DMS53 treated with DMSO at 0.1 percent for 48 hours (cell line): ENCODE data around the gene UBASH3B.
A peak's percentile ranks its signal among the peaks of the same experiment; 100 is the strongest.
"Not testable (repeated sequence)": the region's sequence is repeated elsewhere in the genome, so short reads cannot be mapped to it uniquely, and the experiment has no call there.

ENCODE experiments used
- DNase-seq: peaks from one replicate; lab custom pipeline; 2025; ENCODE audit not compliant: unreplicated experiment; lab: John Stamatoyannopoulos, UW

Gene UBASH3B

GRCh38 chr11:122808478-122808869, 153.0 kb downstream of the UBASH3B start:
- no peak for DNase-seq

- no peak for DNase-seq
Measured at GRCh38 chr11:122809866-122810265, 154.3 kb downstream of the UBASH3B start.

- DNase-seq, result no peak
Measured at GRCh38 chr11:122811721-122812120, 156.2 kb downstream of the UBASH3B start.

GRCh38 chr11:122812638-122813037, 157.1 kb downstream of the UBASH3B start:
- DNase-seq, result no peak

DNA sequence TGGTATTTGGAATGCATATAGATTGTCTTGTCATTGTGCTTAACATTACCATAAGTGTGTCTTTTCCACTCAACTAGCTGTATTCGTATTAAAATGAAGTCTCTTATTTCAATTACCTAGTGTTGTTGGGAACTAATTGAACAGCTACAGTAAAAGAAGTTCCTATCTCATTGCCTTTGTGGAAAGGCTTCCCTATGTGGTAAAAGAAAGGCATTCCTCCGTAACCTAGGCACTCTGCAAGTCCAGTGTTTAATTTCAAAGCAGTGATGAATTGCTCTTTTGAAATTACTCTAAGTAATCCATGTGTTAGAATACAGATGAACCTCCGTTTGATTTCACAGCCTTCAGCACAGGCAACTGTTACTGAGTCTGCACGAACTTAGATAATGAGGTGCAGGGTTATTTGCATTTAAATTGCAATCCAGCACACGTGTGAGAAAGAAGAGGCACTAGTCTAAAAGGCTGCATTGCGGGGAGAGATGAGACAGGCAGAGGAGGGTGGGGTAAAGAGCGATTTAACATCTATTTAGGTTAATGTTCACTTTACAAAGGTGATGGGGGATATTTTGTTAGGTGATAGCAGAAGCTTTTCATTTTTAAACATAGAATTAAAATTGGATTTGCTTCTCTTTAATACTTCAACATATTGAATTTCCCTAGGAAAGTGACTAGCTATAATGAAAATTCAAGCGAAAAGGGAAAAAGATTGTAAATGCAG, 157.8 kb downstream of the UBASH3B start:
- no peak for DNase-seq

DNA sequence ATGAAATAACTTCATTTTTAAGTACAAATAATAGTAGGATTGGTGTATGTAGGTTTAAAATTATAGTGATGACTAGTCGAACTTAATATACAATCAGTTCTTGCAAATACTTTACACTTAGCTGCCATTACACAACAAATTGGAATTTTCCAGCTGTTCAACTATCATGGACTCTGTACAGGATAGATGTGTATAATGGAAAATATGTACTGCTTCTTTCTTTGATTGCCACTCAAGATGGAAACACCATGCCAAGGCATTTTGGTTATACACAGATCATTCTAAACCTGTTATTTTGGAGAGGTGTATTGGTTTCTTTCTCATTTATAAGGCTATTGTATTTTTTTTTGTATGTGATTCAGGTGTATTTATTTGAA, 158.4 kb downstream of the UBASH3B start:
- DNase-seq, result no peak

- no peak for DNase-seq
Measured at GRCh38 chr11:122814401-122814800, 158.9 kb downstream of the UBASH3B start.

- DNase-seq, result no peak
Measured at GRCh38 chr11:122815900-122816299, 160.4 kb downstream of the UBASH3B start.

DNA sequence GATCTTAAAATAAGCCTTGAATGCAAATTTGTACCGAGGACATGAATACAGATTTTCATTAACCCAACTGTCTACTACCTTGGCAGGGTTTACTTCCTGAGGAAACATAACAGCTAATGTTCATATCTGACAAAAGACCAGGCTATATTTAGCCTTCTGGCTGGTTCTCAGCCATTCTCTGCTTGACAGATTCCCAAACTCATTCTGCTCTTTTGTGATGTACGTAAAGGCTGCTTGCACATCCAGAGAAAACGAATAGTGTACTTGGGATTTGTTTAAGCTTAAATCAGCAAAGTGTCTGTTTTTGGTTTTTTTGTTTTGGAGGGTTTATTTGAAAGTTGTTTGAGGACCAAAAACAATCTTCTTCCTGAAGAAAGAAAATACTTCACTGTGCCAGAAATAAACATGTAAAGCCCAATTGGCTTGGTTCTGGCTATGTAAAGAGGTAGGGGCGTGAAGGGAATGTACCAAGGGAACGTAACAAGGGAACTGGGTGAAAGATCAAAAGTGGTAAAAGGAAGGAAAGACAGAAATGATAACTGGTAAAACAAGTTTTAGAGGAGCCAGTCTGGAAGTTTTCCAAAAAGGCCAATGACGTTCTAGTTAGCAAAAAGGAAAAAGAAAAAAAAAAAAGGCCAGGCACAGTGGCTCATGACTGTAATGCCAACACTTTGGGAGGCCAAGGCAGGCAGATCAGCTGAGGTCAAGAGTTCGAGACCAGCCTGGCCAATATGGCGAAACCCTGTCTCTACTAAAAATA, 161.4 kb downstream of the UBASH3B start:
- no peak for DNase-seq

GRCh38 chr11:122820158-122820557, 164.6 kb downstream of the UBASH3B start:
- no peak for DNase-seq

- no peak for DNase-seq
Measured at GRCh38 chr11:122821169-122821568, 165.6 kb downstream of the UBASH3B start.

DNA sequence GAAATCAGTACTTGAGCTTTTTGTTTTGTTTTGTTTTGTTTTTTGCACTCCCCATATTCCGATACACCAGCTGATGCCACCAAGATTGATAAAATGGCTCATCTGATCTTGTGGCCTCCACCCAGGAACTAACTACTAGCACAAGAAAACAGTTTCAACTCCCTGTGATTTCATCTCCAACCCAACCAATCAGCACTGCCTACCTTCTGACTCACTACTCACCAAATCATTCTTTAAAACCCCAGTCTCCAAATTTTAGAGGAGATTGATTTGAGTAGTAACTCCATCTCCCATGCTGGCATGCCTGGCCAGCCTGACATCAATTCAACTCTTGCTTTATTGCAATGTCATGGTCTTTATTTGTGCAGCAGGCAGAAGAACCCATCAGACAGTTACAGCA, 166.7 kb downstream of the UBASH3B start:
- DNase-seq, result no peak

DNA sequence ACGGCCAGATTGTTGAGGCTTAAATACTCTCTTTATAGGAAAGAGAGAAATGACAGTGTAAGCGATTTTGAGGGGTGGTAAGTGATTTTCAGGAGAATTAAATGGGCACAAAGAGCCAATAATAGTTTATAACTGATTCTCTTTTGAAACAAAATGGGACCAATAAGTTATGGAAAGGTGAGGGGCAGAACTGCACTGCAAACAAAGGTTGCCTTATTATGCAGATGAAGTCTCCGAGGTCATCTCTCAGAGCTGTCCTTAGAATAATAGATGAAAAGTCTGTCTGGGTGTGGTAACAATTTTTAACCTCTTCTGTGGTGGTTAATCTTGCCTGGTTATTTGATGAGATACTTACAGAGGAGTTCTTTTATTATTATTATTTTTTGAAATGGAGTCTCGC, 168.0 kb downstream of the UBASH3B start:
- no peak for DNase-seq

DNA sequence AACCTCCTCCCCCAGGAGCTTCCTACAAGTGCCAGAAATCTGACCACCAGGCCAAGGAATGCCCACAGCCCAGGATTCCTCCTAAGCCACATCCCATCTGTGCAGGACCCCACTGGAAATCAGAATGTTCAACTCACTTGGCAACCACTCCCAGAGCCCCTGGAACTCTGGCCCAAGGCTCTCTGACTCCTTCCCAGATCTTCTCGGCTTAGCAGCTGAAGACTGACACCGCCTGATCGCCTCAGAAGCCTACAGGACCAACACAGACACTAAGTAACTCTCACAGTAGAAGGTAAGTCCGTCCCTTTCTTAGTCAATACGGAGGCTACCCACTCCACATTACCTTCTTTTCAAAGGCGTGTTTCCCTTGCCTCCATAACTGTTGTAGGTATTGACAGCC, 173.8 kb downstream of the UBASH3B start:
- not testable (repeated sequence) for DNase-seq

- DNase-seq, result not testable (repeated sequence)
Measured at GRCh38 chr11:122832297-122832696, 176.8 kb downstream of the UBASH3B start.

DNA sequence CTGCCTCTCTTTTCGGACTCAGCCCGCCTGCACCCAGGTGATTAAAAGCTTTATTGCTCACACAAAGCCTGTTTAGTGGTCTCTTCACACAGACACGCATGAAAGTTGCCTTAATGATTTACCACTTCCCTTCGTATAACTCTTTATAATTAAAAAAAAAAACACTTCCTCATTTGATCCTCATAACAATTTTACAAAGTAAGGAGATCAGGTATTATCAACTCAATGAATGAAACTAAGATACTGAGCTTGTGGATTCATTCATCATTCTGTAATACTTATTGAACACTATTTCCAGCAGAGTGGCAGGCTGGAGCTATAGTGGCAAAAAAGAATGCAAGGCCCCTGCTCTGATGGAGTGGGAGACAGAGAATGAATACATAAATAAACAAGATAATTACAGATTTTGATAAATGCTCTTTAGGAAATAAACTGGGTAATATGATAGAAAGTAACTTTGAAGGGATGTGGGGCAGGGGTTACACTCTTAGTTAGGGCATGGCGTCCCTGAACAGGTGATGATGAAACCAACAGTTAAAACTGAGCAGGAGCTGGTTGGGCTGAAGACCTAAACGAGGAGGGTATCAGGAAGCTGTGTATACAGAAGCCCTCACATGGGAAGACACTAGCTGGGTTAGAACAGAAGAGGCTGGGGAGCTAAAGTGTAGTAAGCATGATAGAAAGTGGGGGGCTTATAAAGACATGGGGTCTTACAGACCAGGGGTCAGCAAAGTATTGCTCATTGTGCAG, 177.4 kb downstream of the UBASH3B start:
- DNase-seq, result no peak

DNA sequence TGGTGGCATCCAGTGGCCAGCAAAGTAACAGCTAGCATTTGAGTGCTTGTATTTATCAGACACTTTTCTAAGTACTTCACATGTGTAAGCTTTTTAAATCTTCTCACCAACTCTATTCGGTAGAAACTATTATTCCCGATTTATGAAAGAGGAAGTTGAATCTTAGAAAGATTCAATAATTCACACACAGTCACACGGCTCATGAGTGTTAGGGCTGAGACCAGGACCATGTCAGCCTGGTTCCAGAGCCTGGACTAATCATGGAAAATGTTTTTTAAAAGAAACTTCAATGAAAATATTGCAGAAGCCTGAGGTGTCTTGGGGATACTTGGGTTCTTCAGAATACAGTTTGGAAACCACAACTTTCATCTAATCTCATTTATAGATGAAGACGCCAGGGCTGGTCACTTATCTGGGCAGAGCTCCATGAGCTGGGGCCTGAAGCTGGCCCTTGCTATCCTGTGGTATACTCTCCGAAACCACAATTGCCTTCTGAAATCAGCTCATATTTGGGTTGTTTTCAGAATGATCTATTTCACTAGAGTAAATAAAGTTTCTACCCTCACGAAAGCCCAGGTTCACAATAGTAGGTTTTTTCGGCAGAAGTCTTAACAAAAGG, 178.4 kb downstream of the UBASH3B start:
- DNase-seq, result no peak

DNA sequence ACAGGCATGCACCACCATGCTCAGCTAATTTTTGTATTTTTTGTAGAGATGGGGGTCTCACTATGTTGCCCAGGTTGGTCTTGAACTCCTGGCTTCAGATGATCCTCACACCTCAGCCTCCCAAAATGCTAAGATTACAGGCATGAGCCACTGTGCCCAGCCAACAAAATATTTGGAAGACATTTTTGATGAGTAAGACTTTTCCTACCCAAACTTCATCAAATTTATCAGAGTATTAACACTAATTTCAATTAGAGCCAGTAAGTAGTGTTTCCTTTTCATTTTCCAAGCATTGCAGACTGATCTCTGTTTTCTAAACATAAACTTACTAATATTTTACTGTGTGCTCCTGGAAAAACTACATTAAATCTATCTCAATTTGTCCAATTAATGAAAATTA, 181.4 kb downstream of the UBASH3B start:
- no peak for DNase-seq

DNA sequence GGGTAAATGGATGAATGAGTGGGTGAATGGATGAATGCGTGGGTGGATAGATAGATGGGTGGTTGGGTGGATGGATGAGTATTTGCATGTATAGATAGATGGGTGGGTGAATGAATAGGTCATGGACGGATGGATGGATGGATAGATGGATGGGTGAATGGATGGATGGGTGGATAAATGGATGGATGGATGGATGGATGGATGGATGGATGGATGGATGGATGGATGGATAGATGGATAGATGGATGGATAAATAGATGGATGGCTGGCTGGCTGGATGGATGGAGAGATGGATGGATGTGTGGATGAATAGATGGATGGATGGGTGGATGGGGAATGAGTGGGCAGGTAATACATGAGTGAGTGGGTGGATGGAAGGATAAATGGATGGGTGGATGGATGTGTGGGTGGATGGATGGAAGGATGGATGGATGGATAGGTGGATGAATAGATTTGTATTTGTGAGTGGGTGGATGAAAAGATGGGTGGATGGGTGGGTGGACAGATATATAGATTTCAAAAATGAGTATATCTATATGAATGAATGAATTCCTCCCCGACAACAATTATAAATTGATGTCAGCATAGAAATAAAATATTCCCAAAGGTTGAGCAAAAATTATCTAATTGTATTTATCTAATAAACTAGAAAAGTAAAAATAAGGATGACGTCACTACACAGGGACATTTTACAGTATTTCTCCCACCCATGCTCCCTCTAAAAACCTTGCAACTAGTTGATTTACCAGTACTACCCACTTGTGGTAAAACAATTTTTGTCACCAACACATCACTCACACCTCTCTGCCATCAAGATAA, 182.2 kb downstream of the UBASH3B start:
- DNase-seq, result no peak

DNA sequence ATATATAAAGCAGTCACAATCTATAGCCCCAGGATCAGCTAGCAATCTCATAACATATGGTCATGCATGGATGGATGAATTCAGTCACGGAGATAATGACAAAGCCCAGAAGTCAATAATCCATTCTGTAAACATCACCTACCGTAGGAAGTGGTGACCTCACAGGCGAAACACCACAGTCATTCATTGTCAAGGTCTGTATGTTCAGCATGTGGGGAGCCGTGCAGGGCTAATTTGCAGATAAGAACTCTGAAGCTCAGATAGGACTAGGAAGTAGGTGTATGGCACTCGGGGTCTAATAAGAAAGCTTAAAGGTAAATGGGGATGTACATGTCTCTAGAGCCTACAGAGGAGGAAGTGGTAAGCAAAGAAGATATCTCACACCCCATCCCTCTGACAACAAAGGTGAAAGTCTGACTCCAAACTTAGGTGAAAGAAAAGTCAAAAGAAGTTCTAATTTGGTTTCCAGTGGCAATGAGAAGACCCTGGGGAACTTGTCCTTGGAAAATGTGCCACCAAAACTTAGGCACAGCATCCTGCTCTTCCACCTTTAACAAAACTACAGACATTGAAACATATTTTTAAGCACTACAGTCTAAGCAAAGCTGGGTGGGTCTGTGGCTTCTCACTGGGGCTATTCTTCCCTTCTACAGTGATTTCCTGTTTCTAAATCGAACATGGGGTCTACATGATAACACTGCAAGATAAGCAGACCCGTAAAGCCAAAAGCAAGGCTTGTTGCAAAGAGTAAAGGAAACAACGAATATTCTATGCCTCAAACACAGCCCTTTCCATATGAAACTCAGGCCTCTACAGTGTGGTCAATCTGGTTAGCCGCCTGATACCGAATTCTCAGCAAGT, 188.0 kb downstream of the UBASH3B start:
- peak; percentile 76 for DNase-seq
